Naive thymus-derived CD4-positive, alpha-beta T cell (primary cell): Measurements from ENCODE around the gene LUC7L2. TPM values are rescaled to one million over a fixed set of nuclear protein-coding genes. Genes with fewer than 3 reads are reported as not detected.

Experiments
- ATAC-seq: fragments of 150-1000 bp; cut with Tn5 transposase; 2 replicates; pipeline ENCODE4 v1.10.0; 2021; ENCODE audit warnings: mild to moderate bottlenecking, moderate library complexity
- CTCF ChIA-PET: fragments of 350-600 bp; sonication (Branson Sonifier 250); formaldehyde crosslinking; loops from one replicate; lab custom pipeline; 2021; ENCODE audit warnings: antibody characterized with exemption; lab: Charles Lee
- POLR2A ChIA-PET: fragments of 350-600 bp; sonication (Branson Sonifier 250); formaldehyde crosslinking; loops from one replicate; lab custom pipeline; 2021; ENCODE audit warnings: antibody characterized with exemption, inconsistent platforms; lab: Charles Lee
- DNase-seq, 9 donors: peaks; one replicate each; pipeline versions ENCODE4 v3.0.0 to v3.0.0-alpha.2; 2020 to 2022; ENCODE audit warnings: mixed read lengths in 1 of 9
- H3K27ac ChIP-seq: one replicate; pipeline ENCODE4 v1.7.0; 2013; ENCODE audit warnings: mild to moderate bottlenecking, low read depth, low read length, moderate library complexity
- H3K27me3 ChIP-seq, 2 donors: one replicate each; pipeline ENCODE4 v1.7.0; 2013; ENCODE audit warnings: low read length in 2 of 2, mild to moderate bottlenecking in 2 of 2, moderate library complexity in 2 of 2; ENCODE audit not compliant: control insufficient read depth in 2 of 2, insufficient read depth in 2 of 2
- H3K36me3 ChIP-seq, 3 experiments: 1 replicate in 2 of 3; 2 replicates in 1 of 3; pipeline ENCODE4 v1.7.0; 2013; ENCODE audit warnings: low read length in 3 of 3, mild to moderate bottlenecking in 3 of 3, moderate library complexity in 1 of 3; ENCODE audit not compliant: insufficient read depth in 3 of 3, control insufficient read depth in 2 of 3
- H3K4me1 ChIP-seq, 2 donors: one replicate each; pipeline ENCODE4 v1.7.0; 2013; ENCODE audit warnings: low read length in 2 of 2, mild to moderate bottlenecking in 2 of 2, moderate library complexity in 1 of 2; ENCODE audit not compliant: control insufficient read depth in 2 of 2, insufficient read depth in 2 of 2
- H3K4me3 ChIP-seq: 2 replicates; pipeline ENCODE4 v1.7.0; 2013; ENCODE audit warnings: mild to moderate bottlenecking, low read length
- H3K9me3 ChIP-seq, 3 experiments: 1 replicate in 2 of 3; 2 replicates in 1 of 3; pipeline ENCODE4 v1.7.0; 2013; ENCODE audit warnings: low read length in 3 of 3; ENCODE audit not compliant: control insufficient read depth in 2 of 3
- H3K27ac Mint-ChIP-seq, 9 donors: one replicate each; pipeline ENCODE4 v1.8.0; 2020 to 2022; ENCODE audit warnings: mixed read lengths in 9 of 9, mild to moderate bottlenecking in 8 of 9, moderate library complexity in 5 of 9, inconsistent platforms in 2 of 9
- H3K27me3 Mint-ChIP-seq, 5 donors: one replicate each; pipeline ENCODE4 v1.8.0; 2021 to 2022; ENCODE audit warnings: mixed read lengths in 5 of 5, mild to moderate bottlenecking in 1 of 5
- H3K36me3 Mint-ChIP-seq, 5 donors: one replicate each; pipeline ENCODE4 v1.8.0; 2020 to 2022; ENCODE audit warnings: mixed read lengths in 5 of 5, mild to moderate bottlenecking in 3 of 5, inconsistent platforms in 1 of 5
- H3K4me1 Mint-ChIP-seq, 7 donors: one replicate each; pipeline ENCODE4 v1.8.0; 2020 to 2022; ENCODE audit warnings: mixed read lengths in 7 of 7, mild to moderate bottlenecking in 3 of 7, inconsistent platforms in 1 of 7
- H3K4me3 Mint-ChIP-seq, 10 donors: one replicate each; pipeline ENCODE4 v1.8.0; 2020 to 2022; ENCODE audit warnings: mild to moderate bottlenecking in 10 of 10, mixed read lengths in 10 of 10, moderate library complexity in 6 of 10, inconsistent platforms in 2 of 10
- H3K9me3 Mint-ChIP-seq, 11 donors: one replicate each; pipeline ENCODE4 v1.8.0; 2020 to 2022; ENCODE audit warnings: mixed read lengths in 11 of 11, mild to moderate bottlenecking in 4 of 11, inconsistent platforms in 1 of 11, moderate library complexity in 1 of 11
- intact Hi-C, 2 donors: fragments of 100-400 bp; cut with micrococcal nuclease; formaldehyde crosslinking; loops; one replicate each; pipeline ENCODE4 v1.15.1; 2023
- polyA plus RNA-seq, 2 donors: library from polyadenylated mRNA; unstranded; fragments of 300-500 nt; fragmentation: Illumina TruSeq; gene quantifications; one replicate each; pipeline ENCODE4 v1.2.3, GENCODE V29; 2021
- total RNA-seq, 6 experiments: library from RNA in 5 of 6; stranded (reverse) in 5 of 6; gene quantifications; 1 replicate in 5 of 6; 2 replicates in 1 of 6; pipeline ENCODE4 v1.2.3 and lab custom pipeline; 2021 to 2026

LUC7L2 gene
- total and polyA plus RNA-seq, 7 experiments from 2014 or later, result 59.6 to 183 (median 141) TPM

- peaks cover 6 to 16% (median 12%) of the 10 kb centered on the region in 7 donors for H3K4me1 Mint-ChIP-seq
- peaks cover 0 to 5% (median 0%) of the 10 kb centered on the region in 3 experiments for H3K36me3 ChIP-seq
- no peaks in the 10 kb centered on the region for H3K9me3 Mint-ChIP-seq
- intact Hi-C loops, result loop anchor here in 1 of 2 donors (5.0 kb wide), 1 partner anchor 572 kb away; no protein-coding TSS in a partner anchor
- H3K4me3 Mint-ChIP-seq, result no peak overlapping the region
- ChIA-PET POLR2A (no interaction called here), CTCF (interaction anchor here (0.6 kb wide), 1 partner anchor 11 kb away, joined by 3 read pairs; no protein-coding TSS in a partner anchor)
- no peaks in the 10 kb centered on the region for H3K27me3 ChIP-seq
- peaks cover 0 to 20% (median 7%) of the 10 kb centered on the region in 5 donors for H3K36me3 Mint-ChIP-seq
- no peak overlapping the region for H3K4me3 ChIP-seq
- peak overlapping the region in 1 of 9 donors; percentile 67 for H3K27ac Mint-ChIP-seq
- H3K4me1 ChIP-seq, result peaks cover 0 to 3% of the 10 kb centered on the region in 2 donors
- H3K9me3 ChIP-seq, result no peaks in the 10 kb centered on the region
- no peak for DNase-seq
- no peak for ATAC-seq
- no peak overlapping the region for H3K27ac ChIP-seq
- no peaks in the 10 kb centered on the region for H3K27me3 Mint-ChIP-seq
These were observed 70.7 kb downstream of the LUC7L2 start for GRCh38 chr7:139430443-139430842.

DNA sequence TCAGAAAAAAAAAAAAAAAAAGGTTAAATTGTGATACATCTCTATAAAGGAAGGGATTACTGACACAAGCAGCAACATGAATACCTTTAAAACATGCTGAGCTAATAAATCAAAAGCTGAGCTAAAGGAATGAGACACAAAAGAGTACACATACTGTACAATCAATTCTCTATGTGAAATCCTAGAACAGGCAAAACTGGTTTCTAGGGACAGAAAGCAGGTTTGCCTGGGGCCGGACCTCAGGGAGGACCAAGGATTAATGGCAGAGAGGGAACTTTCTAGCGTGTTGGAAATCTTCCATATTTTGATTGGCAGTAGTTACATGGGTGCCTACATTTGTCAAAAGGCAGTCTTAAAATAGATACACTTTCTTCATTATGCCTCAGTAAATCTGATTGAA is 71.3 kb downstream of the LUC7L2 start:
- H3K4me3 ChIP-seq, result no peak overlapping the region
- intact Hi-C loops, result loop anchor here in 1 of 2 donors (5.0 kb wide), 1 partner anchor 571 kb away; no protein-coding TSS in a partner anchor
- Mint-ChIP-seq H3K9me3 (no peaks in the 10 kb centered on the region), H3K36me3 (peaks cover 0 to 20% (median 7%) of the 10 kb centered on the region in 5 donors), H3K27ac (no peak overlapping the region), H3K27me3 (no peaks in the 10 kb centered on the region), H3K4me1 (peaks cover 6 to 18% (median 12%) of the 10 kb centered on the region in 7 donors), H3K4me3 (no peak overlapping the region)
- H3K27ac ChIP-seq, result no peak overlapping the region
- POLR2A ChIA-PET, result interaction anchor here (1.2 kb wide), 1 partner anchor 9 kb away, joined by 5 read pairs; no protein-coding TSS in a partner anchor
- H3K9me3 ChIP-seq, result no peaks in the 10 kb centered on the region
- DNase-seq, result no peak
- H3K27me3 ChIP-seq, result no peaks in the 10 kb centered on the region
- CTCF ChIA-PET, result no interaction called here
- H3K36me3 ChIP-seq, result peaks cover 0 to 5% (median 0%) of the 10 kb centered on the region in 3 experiments
- no peak for ATAC-seq
- peaks cover 0 to 3% of the 10 kb centered on the region in 2 donors for H3K4me1 ChIP-seq

- Histone ChIP-seq H3K36me3 (peaks cover 0 to 5% (median 0%) of the 10 kb centered on the region in 3 experiments), H3K4me1 (peaks cover 0 to 3% of the 10 kb centered on the region in 2 donors), H3K9me3 (no peaks in the 10 kb centered on the region), H3K4me3 (no peak overlapping the region), H3K27ac (no peak overlapping the region), H3K27me3 (no peaks in the 10 kb centered on the region)
- Mint-ChIP-seq H3K27me3 (no peaks in the 10 kb centered on the region), H3K36me3 (peaks cover 0 to 20% (median 7%) of the 10 kb centered on the region in 5 donors), H3K4me1 (peaks cover 6 to 18% (median 12%) of the 10 kb centered on the region in 7 donors), H3K4me3 (no peak overlapping the region), H3K9me3 (no peaks in the 10 kb centered on the region), H3K27ac (peak overlapping the region in 1 of 9 donors; percentile 32)
- intact Hi-C loops, result loop anchor here in 1 of 2 donors (5.0 kb wide), 1 partner anchor 571 kb away; no protein-coding TSS in a partner anchor
- ChIA-PET CTCF (no interaction called here), POLR2A (interaction anchor here (1.2 kb wide), 1 partner anchor 9 kb away, joined by 5 read pairs; no protein-coding TSS in a partner anchor)
- DNase-seq, result no peak
- ATAC-seq, result no peak
These were observed 71.8 kb downstream of the LUC7L2 start for GRCh38 chr7:139431459-139431858.

GRCh38 chr7:139436806-139437205 is 77.1 kb downstream of the LUC7L2 start:
- Histone ChIP-seq H3K27ac (no peak overlapping the region), H3K36me3 (no peaks in the 10 kb centered on the region), H3K4me3 (no peak overlapping the region), H3K27me3 (no peaks in the 10 kb centered on the region), H3K9me3 (no peaks in the 10 kb centered on the region), H3K4me1 (peaks cover 0 to 3% of the 10 kb centered on the region in 2 donors)
- Mint-ChIP-seq H3K9me3 (no peaks in the 10 kb centered on the region), H3K27ac (no peak overlapping the region), H3K36me3 (peaks cover 0 to 15% (median 0%) of the 10 kb centered on the region in 5 donors), H3K27me3 (no peaks in the 10 kb centered on the region), H3K4me3 (no peak overlapping the region), H3K4me1 (peaks cover 7 to 18% (median 12%) of the 10 kb centered on the region in 7 donors)
- CTCF ChIA-PET, result interaction anchor here (0.7 kb wide), 1 partner anchor 880 kb away, joined by 8 read pairs; no protein-coding TSS in a partner anchor
- intact Hi-C loops, result no loop called here
- DNase-seq, result no peak
- POLR2A ChIA-PET, result interaction anchor here (0.8 kb wide), 1 partner anchor 10 kb away, joined by 3 read pairs; no protein-coding TSS in a partner anchor
- no peak for ATAC-seq

GRCh38 chr7:139439375-139439774 is 79.7 kb downstream of the LUC7L2 start:
- DNase-seq (no peak), ATAC-seq (no peak)
- H3K27me3 Mint-ChIP-seq, result no peaks in the 10 kb centered on the region
- intact Hi-C loops, result no loop called here
- H3K9me3 ChIP-seq, result no peaks in the 10 kb centered on the region
- H3K4me3 ChIP-seq, result no peak overlapping the region
- H3K4me3 Mint-ChIP-seq, result no peak overlapping the region
- CTCF ChIA-PET, result no interaction called here
- H3K27me3 ChIP-seq, result no peaks in the 10 kb centered on the region
- H3K36me3 ChIP-seq, result no peaks in the 10 kb centered on the region
- POLR2A ChIA-PET, result no interaction called here
- no peak overlapping the region for H3K27ac Mint-ChIP-seq
- peaks cover 0 to 7% (median 0%) of the 10 kb centered on the region in 5 donors for H3K36me3 Mint-ChIP-seq
- H3K27ac ChIP-seq, result no peak overlapping the region
- H3K4me1 Mint-ChIP-seq, result peaks cover 3 to 10% (median 5%) of the 10 kb centered on the region in 7 donors
- peaks cover 0 to 1% (median 0%) of the 10 kb centered on the region in 11 donors for H3K9me3 Mint-ChIP-seq
- peaks cover 0 to 2% of the 10 kb centered on the region in 2 donors for H3K4me1 ChIP-seq

GRCh38 chr7:139441961-139442360 is 82.3 kb downstream of the LUC7L2 start:
- no peak overlapping the region for H3K27ac ChIP-seq
- Mint-ChIP-seq H3K4me3 (no peak overlapping the region), H3K4me1 (peaks cover 0 to 4% (median 0%) of the 10 kb centered on the region in 7 donors), H3K36me3 (peaks cover 0 to 4% (median 0%) of the 10 kb centered on the region in 5 donors), H3K27me3 (no peaks in the 10 kb centered on the region), H3K27ac (no peak overlapping the region), H3K9me3 (peaks cover 0 to 1% (median 0%) of the 10 kb centered on the region in 11 donors)
- POLR2A ChIA-PET, result no interaction called here
- CTCF ChIA-PET, result no interaction called here
- intact Hi-C loops, result no loop called here
- no peaks in the 10 kb centered on the region for H3K27me3 ChIP-seq
- no peak for ATAC-seq
- DNase-seq, result no peak
- H3K4me1 ChIP-seq, result no peaks in the 10 kb centered on the region
- no peak overlapping the region for H3K4me3 ChIP-seq
- H3K9me3 ChIP-seq, result no peaks in the 10 kb centered on the region
- no peaks in the 10 kb centered on the region for H3K36me3 ChIP-seq
